ENCODE data around the gene MT1H. TPM values are rescaled to one million over a fixed set of nuclear protein-coding genes. Genes with fewer than 3 reads are reported as not detected.
A peak's percentile ranks its signal among the peaks of the same experiment; 100 is the strongest.

The MT1H gene
- total and polyA plus RNA-seq, 2 of the 13 experiments (the other 11 are each of a cell fraction or from before 2014, with no cell fraction given) = 0.60 TPM; not detected in 1

- TF ChIP-seq REPIN1 (CRISPR knock-in tag; IDR thresholded peaks at IDR 0.05; ENCODE audit: borderline replicate concordance, low read depth) (no peak), ZBTB4 (CRISPR knock-in tag; IDR thresholded peaks at IDR 0.05; ENCODE audit: borderline replicate concordance) (0 out of 2 replicates have a peak, but pooled peaks have one; percentile 32), SNAPC2 (CRISPR knock-in tag; IDR thresholded peaks at IDR 0.05) (0 out of 2 replicates have a peak, but pooled peaks have one; percentile 8), POLR2G (IDR thresholded peaks at IDR 0.05; ENCODE audit: low read depth, low read length) (no peak), IRF1 (CRISPR knock-in tag; IDR thresholded peaks at IDR 0.05; ENCODE audit: low read depth) (no peak), RFX3 (CRISPR knock-in tag; IDR thresholded peaks at IDR 0.05) (no peak), ELF3 (CRISPR knock-in tag; IDR thresholded peaks at IDR 0.05) (no peak), ESRRA (CRISPR knock-in tag; IDR thresholded peaks at IDR 0.05; ENCODE audit: low read depth) (0 out of 2 replicates have a peak, but pooled peaks have one; percentile 6), ZNF605 (CRISPR knock-in tag; IDR thresholded peaks at IDR 0.05) (no peak), HOXA3 (CRISPR knock-in tag; IDR thresholded peaks at IDR 0.05) (no peak), CC2D1A (CRISPR knock-in tag; IDR thresholded peaks at IDR 0.05) (no peak), ZNF788 (CRISPR knock-in tag; IDR thresholded peaks at IDR 0.05; ENCODE audit: borderline replicate concordance) (no peak), RNF219 (CRISPR knock-in tag; IDR thresholded peaks at IDR 0.05) (no peak), SRSF1 (optimal IDR thresholded peaks at IDR 0.05; ENCODE audit: low read depth, low read length) (no peak), ASH2L (IDR thresholded peaks at IDR 0.05; ENCODE audit: insufficient read length, low read depth, low read length) (no peak), TGIF2 (CRISPR knock-in tag; IDR thresholded peaks at IDR 0.05) (no peak), JUNB (CRISPR knock-in tag; IDR thresholded peaks at IDR 0.05; ENCODE audit: borderline replicate concordance) (no peak), NR3C1 (CRISPR knock-in tag; IDR thresholded peaks at IDR 0.05) (no peak), ATAD3A (CRISPR knock-in tag; IDR thresholded peaks at IDR 0.05) (no peak), SIX4 (CRISPR knock-in tag; IDR thresholded peaks at IDR 0.05) (no peak), CREBL2 (CRISPR knock-in tag; IDR thresholded peaks at IDR 0.05; ENCODE audit: borderline replicate concordance) (no peak)
Observed at GRCh38 chr16:56682703-56683397, 13.2 kb downstream of the MT1H start (continued).

Data from HepG2 (cell line).